Keratinocyte (primary cell): ENCODE measurements around the gene ZBTB7B. TPM values are rescaled to one million over a fixed set of nuclear protein-coding genes. Genes with fewer than 3 reads are reported as not detected.

ENCODE experiments used
- DNase-seq: peaks from one replicate; pipeline ENCODE4 v3.0.0-alpha.2; 2011; ENCODE audit warnings: low read depth, missing footprints, low spot score
- FAIRE-seq: peaks from 2 replicates; lab custom pipeline; 2011; peaks lifted over from hg19 to GRCh38; lab: Jason Lieb, UNC
- H2AFZ ChIP-seq: 2 replicates; pipeline ENCODE4 v1.6.0; 2012; ENCODE audit warnings: low read length, control low read depth, inconsistent platforms; ENCODE audit not compliant: control insufficient read depth
- H3K27ac ChIP-seq: 2 replicates; pipeline ENCODE4 v1.5.1; 2011; ENCODE audit warnings: low read length; ENCODE audit not compliant: control insufficient read depth, insufficient read depth
- H3K27me3 ChIP-seq: 3 replicates; pipeline ENCODE4 v1.6.0; 2011; ENCODE audit warnings: low read length; ENCODE audit not compliant: control insufficient read depth, insufficient read depth; ENCODE audit errors: extremely low read depth
- H3K36me3 ChIP-seq, 2 experiments: 2 replicates in 1 of 2; 3 replicates in 1 of 2; pipeline ENCODE4 v1.5.1; 2011; ENCODE audit warnings: low read length in 2 of 2, mild to moderate bottlenecking in 1 of 2; ENCODE audit not compliant: control insufficient read depth in 2 of 2, insufficient read depth in 2 of 2; ENCODE audit errors: extremely low read depth in 1 of 2
- H3K4me1 ChIP-seq: 3 replicates; pipeline ENCODE4 v1.5.1; 2011; ENCODE audit warnings: low read length; ENCODE audit not compliant: control insufficient read depth, insufficient read depth; ENCODE audit errors: extremely low read depth
- H3K4me2 ChIP-seq: 3 replicates; pipeline ENCODE4 v1.6.0; 2011; ENCODE audit warnings: low read depth, low read length; ENCODE audit not compliant: control insufficient read depth, insufficient read depth; ENCODE audit errors: extremely low read depth
- H3K4me3 ChIP-seq, 3 experiments: fragments of 200-600 bp in 1 of 3; sonication (generic) in 1 of 3; 2 replicates in 2 of 3; 3 replicates in 1 of 3; pipeline ENCODE4 v1.5.1; 2011 to 2016; ENCODE audit warnings: low read length in 3 of 3, mild to moderate bottlenecking in 3 of 3, control low read depth in 2 of 3, inconsistent platforms in 1 of 3, low read depth in 1 of 3, mixed read lengths in 1 of 3, mixed run types in 1 of 3, moderate library complexity in 1 of 3; ENCODE audit not compliant: control insufficient read depth in 2 of 3, insufficient read depth in 2 of 3; ENCODE audit errors: extremely low read depth in 1 of 3
- H3K79me2 ChIP-seq: 2 replicates; pipeline ENCODE4 v1.6.0; 2012; ENCODE audit warnings: low read length; ENCODE audit not compliant: control insufficient read depth, insufficient read depth
- H3K9ac ChIP-seq: 3 replicates; pipeline ENCODE4 v1.6.0; 2011; ENCODE audit warnings: low read length; ENCODE audit not compliant: control insufficient read depth, insufficient read depth; ENCODE audit errors: extremely low read depth
- H3K9me1 ChIP-seq: 3 replicates; pipeline ENCODE4 v1.6.0; 2011; ENCODE audit warnings: low read length; ENCODE audit not compliant: control insufficient read depth, insufficient read depth; ENCODE audit errors: extremely low read depth
- H3K9me3 ChIP-seq: 2 replicates; pipeline ENCODE4 v1.5.1; 2012; ENCODE audit warnings: low read depth, low read length; ENCODE audit not compliant: control insufficient read depth
- H4K20me1 ChIP-seq: 3 replicates; pipeline ENCODE4 v1.6.0; 2011; ENCODE audit warnings: low read length; ENCODE audit not compliant: control insufficient read depth, insufficient read depth; ENCODE audit errors: extremely low read depth
- CTCF ChIP-seq, 3 experiments: IDR thresholded peaks in 1 of 3; conservative IDR thresholded peaks in 1 of 3; optimal IDR thresholded peaks in 1 of 3; 2 replicates in 2 of 3; 3 replicates in 1 of 3; pipeline versions ENCODE3 to v1.5.1; 2011; ENCODE audit warnings: low read length in 3 of 3, mild to moderate bottlenecking in 3 of 3, moderate library complexity in 2 of 3, control low read depth in 1 of 3, inconsistent platforms in 1 of 3; ENCODE audit not compliant: insufficient read depth in 2 of 3; ENCODE audit errors: extremely low read depth in 1 of 3
- EZH2 ChIP-seq: IDR thresholded peaks from one replicate; pipeline ENCODE4 v1.6.1; 2012; ENCODE audit warnings: inconsistent platforms, mild to moderate bottlenecking, low read length, moderate library complexity
- dilution Hi-C: fragments of 300-500 bp; cut with MboI; formaldehyde crosslinking; loops from one replicate; pipeline ENCODE4 v1.7.0; 2020; ENCODE audit warnings: low sequenced_read_pairs; ENCODE audit not compliant: extremely low pct_ligation_motif_present
- polyA plus RNA-seq, 5 experiments: library from polyadenylated mRNA; depleted of rRNA in 3 of 5; stranded (reverse) in 3 of 5; stranded (forward) in 1 of 5; unstranded in 1 of 5; fragments of >200 nt; gene quantifications; 1 replicate in 1 of 5; 2 replicates in 3 of 5; 3 replicates in 1 of 5; pipeline versions ENCODE4 v1.2.1 to v1.2.3, GENCODE V29; 2011 to 2012; ENCODE audit warnings: missing spikeins in 2 of 5, low read depth in 1 of 5, low replicate concordance in 1 of 5

ZBTB7B gene
- polyA plus RNA-seq, 1 donor (not counting 4 experiments of a cell fraction or from before 2014, with no cell fraction given): 20.9 TPM

DNA sequence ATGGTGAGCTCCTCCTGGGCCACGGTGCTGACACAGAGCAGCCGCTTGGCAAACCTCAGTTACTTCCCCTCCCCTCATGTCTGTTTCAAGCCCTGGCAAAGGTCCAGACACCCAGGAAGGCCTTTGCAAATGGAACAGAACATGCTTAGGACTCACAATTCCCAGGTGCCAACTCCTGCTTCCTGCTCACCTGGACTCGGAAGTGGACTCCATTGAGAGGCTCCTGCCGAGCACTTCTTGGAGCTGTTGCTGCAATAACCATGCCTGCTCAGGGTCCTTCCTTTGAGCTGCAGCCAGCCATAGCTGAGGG, 20.3 kb downstream of the ZBTB7B start:
- H3K9me1 ChIP-seq: no peaks in the 10 kb centered on the region
- no peak for DNase-seq
- no peaks in the 10 kb centered on the region for H3K9me3 ChIP-seq
- peak; percentile 69 for FAIRE-seq
- TF ChIP-seq CTCF (optimal IDR thresholded peaks at IDR 0.05 in 1 of 3, IDR thresholded peaks at IDR 0.05 in 1 of 3, conservative IDR thresholded peaks at IDR 0.05 in 1 of 3; ENCODE audit: extremely low read depth in 1 of 3, insufficient read depth in 2 of 3, low read length in 3 of 3) (no peak), EZH2 (no peak)
- peaks cover 3 to 8% of the 10 kb centered on the region in 2 experiments for H3K36me3 ChIP-seq
- dilution Hi-C loops: no loop called here
- no peak overlapping the region for H3K9ac ChIP-seq
- no peak overlapping the region for H2AFZ ChIP-seq
- H3K4me1 ChIP-seq: peaks cover 25% of the 10 kb centered on the region
- no peak overlapping the region for H3K27ac ChIP-seq
- no peaks in the 10 kb centered on the region for H3K79me2 ChIP-seq
- H3K4me3 ChIP-seq: no peak overlapping the region
- H3K4me2 ChIP-seq: peak overlapping the region; percentile 43
- no peaks in the 10 kb centered on the region for H3K27me3 ChIP-seq
- no peaks in the 10 kb centered on the region for H4K20me1 ChIP-seq

- dilution Hi-C loops: no loop called here
- no peak for DNase-seq
- Histone ChIP-seq H3K4me2 (no peak overlapping the region), H3K27me3 (no peaks in the 10 kb centered on the region), H2AFZ (no peak overlapping the region), H3K9me3 (no peaks in the 10 kb centered on the region), H3K9ac (no peak overlapping the region), H3K79me2 (no peaks in the 10 kb centered on the region), H4K20me1 (no peaks in the 10 kb centered on the region), H3K4me1 (peaks cover 22% of the 10 kb centered on the region), H3K9me1 (no peaks in the 10 kb centered on the region), H3K4me3 (no peak overlapping the region), H3K27ac (no peak overlapping the region), H3K36me3 (peaks cover 3% of the 10 kb centered on the region in 2 experiments)
- no peak for TF ChIP-seq CTCF (optimal IDR thresholded peaks at IDR 0.05 in 1 of 3, IDR thresholded peaks at IDR 0.05 in 1 of 3, conservative IDR thresholded peaks at IDR 0.05 in 1 of 3; ENCODE audit: extremely low read depth in 1 of 3, insufficient read depth in 2 of 3, low read length in 3 of 3)
- no peak for TF ChIP-seq EZH2
- FAIRE-seq: no peak
Measured at GRCh38 chr1:155023627-155024026, 21.0 kb downstream of the ZBTB7B start.
